ENCODE data around the gene DDIAS. TPM values are rescaled to one million over a fixed set of nuclear protein-coding genes. Genes with fewer than 3 reads are reported as not detected.
A peak's percentile ranks its signal among the peaks of the same experiment; 100 is the strongest.

The DDIAS gene
- total and polyA plus RNA-seq, 2 donors (not counting 3 experiments of a cell fraction or from before 2014, with no cell fraction given): 4.5 to 9.2 TPM

GRCh38 chr11:82863209-82863608, 38.3 kb upstream of the DDIAS start:
- TF ChIP-seq JUN (IDR thresholded peaks at IDR 0.05; ENCODE audit: borderline replicate concordance, insufficient read depth, insufficient read length, low read depth): no peak
- Histone ChIP-seq H3K79me2 (ENCODE audit: control insufficient read depth, insufficient read depth, low read length) (no peaks in the 10 kb centered on the region), H3K4me3 (replicated peaks in 1 of 3; ENCODE audit: insufficient read depth in 1 of 3, low read depth in 1 of 3, low read length in 3 of 3) (no peak overlapping the region), H3K9me3 (replicated peaks; ENCODE audit: control insufficient read depth, insufficient read depth, low read length) (no peaks in the 10 kb centered on the region), H3K27ac (ENCODE audit: insufficient read depth, low read depth, low read length) (no peak overlapping the region), H3K4me2 (ENCODE audit: insufficient read depth, low read length) (no peak overlapping the region), H3K4me1 (ENCODE audit: control insufficient read depth, extremely low read depth, insufficient read depth, low read length) (peaks cover 35% of the 10 kb centered on the region), H3K9me1 (replicated peaks; ENCODE audit: control insufficient read depth, extremely low read depth, insufficient read depth, low read length) (no peaks in the 10 kb centered on the region), H4K20me1 (replicated peaks; ENCODE audit: control insufficient read depth, extremely low read depth, insufficient read depth, low read length) (no peaks in the 10 kb centered on the region), H2AFZ (ENCODE audit: low read depth, low read length) (no peak overlapping the region), H3K9ac (replicated peaks; ENCODE audit: extremely low read depth, insufficient read depth, low read length) (no peak overlapping the region), H3K36me3 (ENCODE audit: control insufficient read depth in 2 of 2, extremely low read depth in 1 of 2, insufficient read depth in 2 of 2, low read length in 2 of 2) (no peaks in the 10 kb centered on the region), H3K27me3 (ENCODE audit: control insufficient read depth in 2 of 2, insufficient read depth in 2 of 2, low read length in 2 of 2) (no peaks in the 10 kb centered on the region)
- FAIRE-seq: no peak
- dilution Hi-C loops (cut with MboI; ENCODE audit: extremely low pct_ligation_motif_present, low sequenced_read_pairs) (no loop called here), intact Hi-C loops (cut with micrococcal nuclease) (no loop called here)
- no TSS peak for BruUV-seq (replicated peaks)
- no peak for DNase-seq (ENCODE audit: low read depth, low spot score)
- ChIA-PET POLR2A (no interaction called here), CTCF (interaction anchor here (1.0 to 1.9 kb wide), 6 partner anchors 47 to 387 kb away, joined by 3 to 41 read pairs (median 4); no protein-coding TSS in a partner anchor)

- Histone ChIP-seq H3K79me2 (ENCODE audit: control insufficient read depth, insufficient read depth, low read length) (no peaks in the 10 kb centered on the region), H3K27ac (ENCODE audit: insufficient read depth, low read depth, low read length) (no peak overlapping the region), H3K36me3 (ENCODE audit: control insufficient read depth in 2 of 2, extremely low read depth in 1 of 2, insufficient read depth in 2 of 2, low read length in 2 of 2) (no peaks in the 10 kb centered on the region), H3K4me1 (ENCODE audit: control insufficient read depth, extremely low read depth, insufficient read depth, low read length) (peaks cover 24% of the 10 kb centered on the region), H4K20me1 (replicated peaks; ENCODE audit: control insufficient read depth, extremely low read depth, insufficient read depth, low read length) (no peaks in the 10 kb centered on the region), H3K9me3 (replicated peaks; ENCODE audit: control insufficient read depth, insufficient read depth, low read length) (no peaks in the 10 kb centered on the region), H3K9me1 (replicated peaks; ENCODE audit: control insufficient read depth, extremely low read depth, insufficient read depth, low read length) (no peaks in the 10 kb centered on the region), H3K4me3 (replicated peaks in 1 of 3; ENCODE audit: insufficient read depth in 1 of 3, low read depth in 1 of 3, low read length in 3 of 3) (no peak overlapping the region), H3K9ac (replicated peaks; ENCODE audit: extremely low read depth, insufficient read depth, low read length) (no peak overlapping the region), H3K4me2 (ENCODE audit: insufficient read depth, low read length) (no peak overlapping the region), H3K27me3 (ENCODE audit: control insufficient read depth in 2 of 2, insufficient read depth in 2 of 2, low read length in 2 of 2) (no peaks in the 10 kb centered on the region), H2AFZ (ENCODE audit: low read depth, low read length) (no peak overlapping the region)
- TF ChIP-seq GATA2 (IDR thresholded peaks at IDR 0.05; ENCODE audit: insufficient read depth, insufficient read length, low read depth, low read length) (peak; percentile 75), CTCF (IDR thresholded peaks at IDR 0.05; ENCODE audit: extremely low read depth in 1 of 2, insufficient read depth in 1 of 2, low read depth in 1 of 2, low read length in 2 of 2) (peak; percentile 71 to 84), JUN (IDR thresholded peaks at IDR 0.05; ENCODE audit: borderline replicate concordance, insufficient read depth, insufficient read length, low read depth) (no peak), EZH2 (IDR thresholded peaks at IDR 0.05; ENCODE audit: borderline replicate concordance, low read depth, low read length, severe bottlenecking) (no peak), MYC (IDR thresholded peaks at IDR 0.05; ENCODE audit: low read depth, low read length) (peak; percentile 24), POLR2AphosphoS5 (IDR thresholded peaks at IDR 0.05; ENCODE audit: insufficient read depth, low read depth, low read length) (no peak), MAX (IDR thresholded peaks at IDR 0.05; ENCODE audit: insufficient read depth, insufficient read length) (peak; percentile 83), FOS (IDR thresholded peaks at IDR 0.05; ENCODE audit: borderline replicate concordance, insufficient read depth, low read length) (no peak), POLR2A (IDR thresholded peaks at IDR 0.05; ENCODE audit: low read depth, low read length) (no peak)
- dilution Hi-C loops (cut with MboI; ENCODE audit: extremely low pct_ligation_motif_present, low sequenced_read_pairs): no loop called here
- BruUV-seq (replicated peaks): no TSS peak
- DNase-seq (ENCODE audit: low read depth, low spot score) (peak; percentile 71), FAIRE-seq (peak; percentile 33)
- ChIA-PET POLR2A (no interaction called here), CTCF (interaction anchor here (1.0 to 5.9 kb wide), 5 partner anchors 34 to 146 kb away, joined by 3 to 69 read pairs (median 4); partner anchors contain the start of gene DDIAS)
- intact Hi-C loops (cut with micrococcal nuclease): loop anchor here (1.0 kb wide), 3 partner anchors 89 to 182 kb away; no protein-coding TSS in a partner anchor
Observed at GRCh38 chr11:82864268-82864667, 37.3 kb upstream of the DDIAS start.
